ENCODE data around the gene VCAN. TPM values are rescaled to one million over a fixed set of nuclear protein-coding genes. Genes with fewer than 3 reads are reported as not detected.

Gene VCAN
- total RNA-seq, 8 experiments from 2014 or later = 3.5 to 611 (median 61.0) TPM

DNA sequence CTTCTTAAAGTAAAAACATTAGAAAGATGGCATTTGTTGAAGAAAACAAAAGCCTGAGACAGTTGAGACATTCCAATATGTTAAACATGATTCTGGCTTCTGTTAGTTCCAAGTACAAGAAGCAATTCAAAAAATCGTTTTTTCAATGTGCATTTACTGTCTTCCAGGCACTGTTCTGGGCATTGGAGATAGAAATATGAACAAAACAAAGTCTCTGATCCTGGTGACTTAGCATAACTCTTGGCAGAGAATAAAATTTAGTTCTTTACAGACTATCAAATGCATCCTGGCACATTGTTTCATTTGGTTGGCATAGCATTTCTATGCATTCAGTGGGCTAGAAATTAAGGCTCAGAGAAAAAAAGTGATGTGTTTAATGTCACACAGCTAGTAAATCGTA, 77.5 kb downstream of the VCAN start:
- H3K4me3 ChIP-seq = no peak overlapping the region
- no peaks in the 10 kb centered on the region for H3K4me1 ChIP-seq (replicated peaks in 1 of 2)
- 0 to 100% (median 49%) methylated on average over 1 to 2 of the region's 2 CpGs; no CpG with 5 or more reads in 2 of the 10 experiments for WGBS, 10 experiments
- H3K27ac ChIP-seq = no peak overlapping the region
- in situ Hi-C loops (cut with MboI; ENCODE audit: low pct_unique_long_range_greater_than_20kb in 2 of 9, low sequenced_read_pairs in 9 of 9, unreplicated experiment in 9 of 9) = no loop called here
- peak in 1 of 8 experiments; percentile 22 for ATAC-seq (replicated peaks in 6 of 8)

DNA sequence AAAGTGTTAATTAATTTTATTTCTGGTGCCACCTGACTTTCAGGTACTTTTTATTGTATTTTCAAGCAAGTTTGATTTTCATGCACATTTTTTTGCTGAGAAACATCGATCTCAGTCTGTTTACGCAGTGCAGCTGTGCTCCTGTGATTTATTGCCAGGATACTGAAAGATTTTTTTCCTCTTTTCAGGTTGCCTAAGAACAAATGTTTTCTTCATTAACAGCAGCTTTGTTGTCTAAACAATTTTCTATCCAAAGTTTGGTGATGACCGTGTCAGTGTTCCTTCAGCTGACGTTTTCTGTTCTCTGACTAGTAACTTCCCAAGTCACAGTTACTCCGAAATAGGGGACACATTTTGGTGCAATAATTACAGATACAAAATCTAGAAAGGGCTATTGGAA, 78.1 kb downstream of the VCAN start:
- no peaks in the 10 kb centered on the region for H3K4me1 ChIP-seq (replicated peaks in 1 of 2)
- H3K27ac ChIP-seq = no peak overlapping the region
- 9 to 87% (median 75%) methylated on average over 1 to 5 of the region's 5 CpGs for WGBS, 10 experiments
- peak in 1 of 8 experiments; percentile 68 for ATAC-seq (replicated peaks in 6 of 8)
- in situ Hi-C loops (cut with MboI; ENCODE audit: low pct_unique_long_range_greater_than_20kb in 2 of 9, low sequenced_read_pairs in 9 of 9, unreplicated experiment in 9 of 9) = loop anchor here in 6 of 9 experiments (25.0 kb wide), 3 partner anchors 912 to 1212 kb away; no protein-coding TSS in a partner anchor
- H3K4me3 ChIP-seq = no peak overlapping the region

DNA sequence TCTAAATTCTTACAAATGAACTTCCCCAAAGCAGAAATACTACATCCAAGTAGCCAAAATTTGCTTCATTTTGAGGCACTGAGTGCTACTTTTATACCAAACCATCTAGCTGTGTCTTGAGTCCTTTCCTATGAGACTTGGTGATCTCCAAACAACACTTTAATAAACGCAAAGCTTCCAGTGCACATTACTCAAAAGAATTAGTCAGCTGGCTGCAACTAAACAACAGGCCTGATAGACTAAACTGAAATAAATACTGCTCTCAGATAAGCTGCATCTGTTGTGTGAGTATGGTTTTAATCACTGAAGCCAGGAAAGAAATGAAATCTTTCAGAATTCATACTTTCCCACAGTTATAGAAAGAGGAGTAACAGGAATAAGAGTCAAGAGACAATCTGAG, 80.3 kb downstream of the VCAN start:
- no peak overlapping the region for H3K27ac ChIP-seq
- no peaks in the 10 kb centered on the region for H3K4me1 ChIP-seq (replicated peaks in 1 of 2)
- no peak for ATAC-seq (replicated peaks in 6 of 8)
- WGBS, 10 experiments = 0 to 100% (median 52%) methylated on average over 1 of the region's 1 CpG; no CpG with 5 or more reads in 4 of the 10 experiments
- no peak overlapping the region for H3K4me3 ChIP-seq
- in situ Hi-C loops (cut with MboI; ENCODE audit: low pct_unique_long_range_greater_than_20kb in 2 of 9, low sequenced_read_pairs in 9 of 9, unreplicated experiment in 9 of 9) = loop anchor here in 6 of 9 experiments (25.0 kb wide), 3 partner anchors 915 to 1215 kb away; no protein-coding TSS in a partner anchor

DNA sequence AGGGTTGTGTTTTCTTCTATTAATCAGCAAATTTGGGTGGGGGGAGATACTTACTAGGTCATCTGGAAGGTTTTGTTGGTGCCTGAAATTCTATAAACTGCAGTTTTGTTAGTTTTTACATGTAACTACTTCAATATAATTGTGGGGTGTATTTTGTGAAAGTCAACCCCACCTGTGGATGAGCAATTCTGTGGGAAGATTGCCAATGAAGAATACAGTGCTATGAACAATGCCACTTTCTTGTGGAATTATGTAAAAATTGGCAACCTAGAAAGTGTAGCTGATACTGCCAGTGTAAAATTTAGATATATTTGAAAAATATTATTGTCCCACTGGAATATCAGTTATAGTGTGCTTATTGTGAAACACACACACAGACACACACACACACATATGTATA, 80.7 kb downstream of the VCAN start:
- in situ Hi-C loops (cut with MboI; ENCODE audit: low pct_unique_long_range_greater_than_20kb in 2 of 9, low sequenced_read_pairs in 9 of 9, unreplicated experiment in 9 of 9) = loop anchor here in 6 of 9 experiments (25.0 kb wide), 3 partner anchors 915 to 1215 kb away; no protein-coding TSS in a partner anchor
- no peak for ATAC-seq (replicated peaks in 6 of 8)
- Histone ChIP-seq H3K4me3 (no peak overlapping the region), H3K27ac (no peak overlapping the region), H3K4me1 (replicated peaks in 1 of 2) (no peaks in the 10 kb centered on the region)

DNA sequence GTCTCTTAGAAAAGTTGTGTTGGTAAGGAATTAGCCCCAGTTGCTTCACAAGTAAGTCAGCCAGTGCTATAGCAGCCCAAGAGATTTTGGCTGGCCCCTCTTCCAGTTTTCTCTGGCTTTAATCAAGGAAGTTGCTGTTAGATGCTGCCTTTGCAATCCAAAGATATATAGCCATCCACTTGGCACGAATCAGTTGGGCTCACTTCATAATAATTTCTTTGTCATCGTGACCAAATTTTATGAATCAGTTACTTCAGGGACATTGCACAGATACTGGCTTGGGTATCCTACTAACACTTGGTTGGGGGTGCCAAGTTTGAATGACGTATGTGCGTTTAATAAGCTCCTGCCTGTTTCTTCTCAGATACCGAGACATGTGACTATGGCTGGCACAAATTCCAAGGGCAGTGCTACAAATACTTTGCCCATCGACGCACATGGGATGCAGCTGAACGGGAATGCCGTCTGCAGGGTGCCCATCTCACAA, 81.5 kb downstream of the VCAN start:
- no peak overlapping the region for H3K27ac ChIP-seq
- no peak for ATAC-seq (replicated peaks in 6 of 8)
- in situ Hi-C loops (cut with MboI; ENCODE audit: low pct_unique_long_range_greater_than_20kb in 2 of 9, low sequenced_read_pairs in 9 of 9, unreplicated experiment in 9 of 9) = loop anchor here in 6 of 9 experiments (25.0 kb wide), 3 partner anchors 916 to 1216 kb away; no protein-coding TSS in a partner anchor
- 2 to 100% (median 97%) methylated on average over 1 to 8 of the region's 9 CpGs for WGBS, 10 experiments
- no peaks in the 10 kb centered on the region for H3K4me1 ChIP-seq (replicated peaks in 1 of 2)
- no peak overlapping the region for H3K4me3 ChIP-seq

DNA sequence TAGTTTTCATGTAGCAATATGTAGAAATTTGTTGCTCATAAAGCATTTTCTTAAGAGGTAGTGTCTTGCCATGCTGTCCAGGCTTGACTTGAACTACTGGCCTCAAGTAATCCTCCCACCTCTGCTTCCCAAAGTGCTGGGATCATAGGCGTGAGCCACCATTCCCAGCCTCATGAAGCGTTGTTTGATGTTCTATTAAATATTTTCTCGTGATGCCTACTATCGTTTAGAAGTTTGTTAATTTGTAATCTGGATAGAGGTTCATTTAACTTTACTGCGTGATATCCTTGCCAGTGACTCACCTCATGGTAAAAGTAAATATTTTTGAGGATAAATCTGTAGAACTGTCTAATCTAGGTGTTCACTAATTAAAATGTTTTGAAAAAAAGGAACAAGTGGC, 82.6 kb downstream of the VCAN start:
- no peak overlapping the region for H3K27ac ChIP-seq
- ATAC-seq (replicated peaks in 6 of 8) = no peak
- peaks cover 0 to 2% of the 10 kb centered on the region in 2 donors for H3K4me1 ChIP-seq (replicated peaks in 1 of 2)
- 80 to 100% (median 96%) methylated on average over 1 to 5 of the region's 5 CpGs for WGBS, 10 experiments
- in situ Hi-C loops (cut with MboI; ENCODE audit: low pct_unique_long_range_greater_than_20kb in 2 of 9, low sequenced_read_pairs in 9 of 9, unreplicated experiment in 9 of 9) = loop anchor here in 6 of 9 experiments (25.0 kb wide), 3 partner anchors 917 to 1217 kb away; no protein-coding TSS in a partner anchor
- no peak overlapping the region for H3K4me3 ChIP-seq

DNA sequence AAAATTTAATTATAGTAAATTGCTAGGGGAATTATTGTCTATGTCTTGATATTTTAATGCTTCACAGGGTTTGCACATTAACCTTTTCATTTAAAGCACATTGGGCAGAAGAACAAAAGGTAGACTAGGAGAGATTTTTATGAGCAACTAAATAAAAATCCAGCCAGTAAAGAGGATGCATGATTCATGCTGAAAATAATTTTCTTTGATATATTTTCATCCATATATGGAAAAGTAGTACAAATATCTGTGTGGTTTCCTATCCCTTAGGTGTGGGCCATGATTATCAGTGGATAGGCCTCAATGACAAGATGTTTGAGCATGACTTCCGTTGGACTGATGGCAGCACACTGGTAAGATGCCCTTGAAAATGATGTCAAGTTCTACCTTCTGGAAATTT, 83.1 kb downstream of the VCAN start:
- Histone ChIP-seq H3K27ac (no peak overlapping the region), H3K4me1 (replicated peaks in 1 of 2) (peaks cover 0 to 7% of the 10 kb centered on the region in 2 donors), H3K4me3 (no peak overlapping the region)
- in situ Hi-C loops (cut with MboI; ENCODE audit: low pct_unique_long_range_greater_than_20kb in 2 of 9, low sequenced_read_pairs in 9 of 9, unreplicated experiment in 9 of 9) = loop anchor here in 6 of 9 experiments (25.0 kb wide), 3 partner anchors 917 to 1217 kb away; no protein-coding TSS in a partner anchor
- no peak for ATAC-seq (replicated peaks in 6 of 8)
- WGBS, 10 experiments = 40 to 80% methylated on average over 1 of the region's 1 CpG; no CpG with 5 or more reads in 8 of the 10 experiments

DNA sequence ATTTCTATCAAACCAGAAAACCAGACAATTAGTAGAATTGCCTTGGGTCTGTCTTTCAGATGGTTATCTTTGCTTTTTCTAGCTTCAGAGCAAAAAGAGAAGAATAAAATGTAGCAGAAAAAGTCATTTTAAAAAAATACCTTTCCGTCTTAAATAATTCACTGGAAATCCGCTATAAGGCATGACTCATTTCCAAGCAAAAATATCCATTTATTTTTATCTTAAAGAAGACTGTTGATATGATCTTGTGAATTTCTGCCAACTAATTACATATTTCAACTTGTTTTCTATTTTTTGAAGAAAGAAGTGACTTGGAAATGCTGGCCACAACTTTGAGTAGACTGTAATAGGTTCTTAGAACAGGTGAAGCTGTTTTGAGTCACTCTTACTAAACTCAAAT, 83.7 kb downstream of the VCAN start:
- Histone ChIP-seq H3K27ac (no peak overlapping the region), H3K4me3 (no peak overlapping the region), H3K4me1 (replicated peaks in 1 of 2) (peaks cover 0 to 7% of the 10 kb centered on the region in 2 donors)
- in situ Hi-C loops (cut with MboI; ENCODE audit: low pct_unique_long_range_greater_than_20kb in 2 of 9, low sequenced_read_pairs in 9 of 9, unreplicated experiment in 9 of 9) = loop anchor here in 6 of 9 experiments (25.0 kb wide), 3 partner anchors 918 to 1218 kb away; no protein-coding TSS in a partner anchor
- WGBS, 10 experiments = 77 to 100% (median 100%) methylated on average over 2 of the region's 2 CpGs; no CpG with 5 or more reads in 2 of the 10 experiments
- ATAC-seq (replicated peaks in 6 of 8) = no peak

DNA sequence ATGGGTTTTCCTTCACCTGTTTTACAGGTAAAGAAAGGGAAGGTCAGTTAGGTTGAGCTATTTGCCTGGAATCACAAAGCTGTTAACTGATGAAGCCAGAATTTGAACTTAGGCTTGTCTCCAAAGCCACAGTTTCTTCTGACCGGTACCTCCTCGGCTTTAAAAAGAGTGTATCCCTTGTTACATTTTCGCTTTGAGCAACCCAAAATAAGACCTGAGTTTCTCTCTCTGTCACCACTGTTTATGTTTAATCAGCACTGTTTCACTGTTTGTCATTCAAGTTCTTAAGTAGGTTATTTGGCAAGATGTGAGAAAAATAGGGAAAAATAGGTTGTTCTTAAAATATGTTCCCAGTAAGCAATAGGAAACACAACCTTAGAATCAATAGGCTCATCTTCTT, 84.6 kb downstream of the VCAN start:
- in situ Hi-C loops (cut with MboI; ENCODE audit: low pct_unique_long_range_greater_than_20kb in 2 of 9, low sequenced_read_pairs in 9 of 9, unreplicated experiment in 9 of 9) = loop anchor here in 6 of 9 experiments (25.0 kb wide), 3 partner anchors 919 to 1219 kb away; no protein-coding TSS in a partner anchor
- H3K27ac ChIP-seq = no peak overlapping the region
- H3K4me3 ChIP-seq = no peak overlapping the region
- no peak for ATAC-seq (replicated peaks in 6 of 8)
- peaks cover 0 to 7% of the 10 kb centered on the region in 2 donors for H3K4me1 ChIP-seq (replicated peaks in 1 of 2)
- WGBS, 10 experiments = 53 to 100% (median 88%) methylated on average over 1 to 3 of the region's 3 CpGs

DNA sequence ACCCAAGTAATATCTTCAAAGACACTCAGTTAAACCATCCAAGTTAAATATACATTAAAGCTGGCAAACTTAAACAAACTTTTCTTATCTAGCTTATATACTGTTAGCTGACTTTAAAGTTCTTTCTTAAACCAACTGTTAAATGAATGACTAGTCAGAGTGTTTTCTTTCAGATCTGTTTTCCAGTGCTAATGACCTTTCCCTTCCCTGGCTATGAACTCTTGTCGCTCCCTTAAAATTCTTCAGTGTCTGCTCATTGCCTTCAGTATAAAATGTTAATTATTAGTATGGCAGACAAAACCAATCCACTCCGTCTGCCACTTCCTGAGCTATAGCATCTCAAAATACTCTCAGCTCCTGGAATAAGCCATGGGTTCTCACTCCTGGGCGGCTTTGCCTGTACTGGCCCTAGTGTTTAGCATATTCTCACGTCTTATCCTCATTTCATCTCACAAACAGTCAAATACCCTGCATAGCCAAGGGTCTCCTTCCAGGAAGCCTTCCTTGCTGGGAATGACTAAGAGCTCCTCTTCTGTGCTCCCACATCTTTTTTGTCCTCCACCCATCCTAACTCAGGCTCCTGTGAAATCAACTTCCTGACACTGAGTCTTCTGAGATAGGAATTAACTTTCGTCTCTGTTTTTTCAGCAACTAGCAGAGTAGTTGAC, 87.7 kb downstream of the VCAN start:
- 17 to 96% (median 43%) methylated on average over 1 to 5 of the region's 5 CpGs for WGBS, 10 experiments
- no peak for ATAC-seq (replicated peaks in 6 of 8)
- in situ Hi-C loops (cut with MboI; ENCODE audit: low pct_unique_long_range_greater_than_20kb in 2 of 9, low sequenced_read_pairs in 9 of 9, unreplicated experiment in 9 of 9) = loop anchor here in 6 of 9 experiments (25.0 kb wide), 3 partner anchors 922 to 1222 kb away; no protein-coding TSS in a partner anchor
- Histone ChIP-seq H3K4me3 (no peak overlapping the region), H3K4me1 (replicated peaks in 1 of 2) (peaks cover 0 to 14% of the 10 kb centered on the region in 2 donors), H3K27ac (peak overlapping the region in 1 of 2 donors; percentile 50)

DNA sequence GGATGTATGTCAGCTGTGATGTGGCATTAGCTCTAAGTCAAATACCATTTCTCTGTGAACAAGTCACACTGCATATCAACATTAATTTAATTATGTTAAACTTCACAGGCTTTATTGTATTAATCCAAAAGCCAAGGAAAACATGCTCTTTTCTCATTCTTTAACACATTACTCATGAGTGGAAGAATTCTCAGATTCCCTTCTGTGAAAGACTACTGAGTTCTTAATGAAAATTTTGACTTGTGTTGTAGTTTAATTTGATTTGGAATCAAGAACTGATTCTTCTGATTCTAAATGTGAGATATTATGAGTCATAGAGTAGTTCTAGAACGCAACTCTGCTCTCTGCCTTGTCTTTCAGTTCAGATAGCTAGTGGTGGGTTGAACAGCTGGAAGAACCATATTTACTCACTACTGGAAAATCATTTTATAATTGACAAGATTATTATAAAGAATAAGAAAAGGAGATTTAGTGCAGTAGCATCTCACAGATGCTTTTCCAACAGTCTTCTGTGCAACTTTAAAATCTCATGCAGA, 90.6 kb downstream of the VCAN start:
- Histone ChIP-seq H3K4me1 (replicated peaks in 1 of 2) (peaks cover 0 to 14% of the 10 kb centered on the region in 2 donors), H3K27ac (no peak overlapping the region), H3K4me3 (no peak overlapping the region)
- WGBS, 10 experiments = 0 to 100% (median 83%) methylated on average over 1 of the region's 1 CpG; no CpG with 5 or more reads in 1 of the 10 experiments
- in situ Hi-C loops (cut with MboI; ENCODE audit: low pct_unique_long_range_greater_than_20kb in 2 of 9, low sequenced_read_pairs in 9 of 9, unreplicated experiment in 9 of 9) = loop anchor here in 7 of 9 experiments (10.0 to 25.0 kb wide), 4 partner anchors 925 to 1225 kb away; no protein-coding TSS in a partner anchor
- no peak for ATAC-seq (replicated peaks in 6 of 8)

DNA sequence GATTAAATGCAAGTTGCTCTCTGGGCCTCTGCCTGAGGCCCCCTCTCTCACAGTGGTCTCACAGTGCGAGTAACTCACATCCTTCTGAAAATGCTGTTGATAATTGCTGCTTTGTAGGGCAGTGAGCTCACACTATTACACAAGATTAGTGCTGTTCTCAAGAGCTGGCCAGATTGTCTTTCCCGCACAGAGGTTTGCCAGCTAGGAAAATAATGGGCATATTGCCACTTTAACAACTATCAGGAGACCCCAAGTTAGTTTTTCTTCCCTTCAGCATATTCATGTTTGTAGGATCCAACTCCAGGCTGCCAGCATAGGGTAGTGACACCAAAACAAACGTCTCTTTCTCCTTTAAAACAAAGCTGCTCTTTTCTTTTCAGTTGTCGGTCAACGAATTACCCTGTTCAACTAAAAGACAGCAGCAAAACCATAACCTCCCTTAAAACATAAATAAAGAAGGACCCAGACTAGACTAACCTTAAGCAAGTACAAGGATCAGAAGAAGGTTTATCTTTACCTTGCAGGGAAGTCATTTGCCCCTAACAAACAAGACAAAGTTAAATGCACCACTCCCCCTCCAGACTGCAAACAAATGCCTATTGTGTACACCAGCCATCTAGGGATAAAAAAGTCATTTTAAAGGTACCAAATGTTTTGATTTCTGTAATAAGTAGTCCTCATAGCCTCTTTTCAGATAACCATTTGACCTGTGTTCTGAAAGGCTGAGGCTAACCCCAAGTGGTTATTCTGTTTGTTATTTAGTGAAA, 91.4 kb downstream of the VCAN start:
- H3K27ac ChIP-seq = no peak overlapping the region
- in situ Hi-C loops (cut with MboI; ENCODE audit: low pct_unique_long_range_greater_than_20kb in 2 of 9, low sequenced_read_pairs in 9 of 9, unreplicated experiment in 9 of 9) = loop anchor here in 7 of 9 experiments (10.0 to 25.0 kb wide), 4 partner anchors 926 to 1226 kb away; no protein-coding TSS in a partner anchor
- 40 to 67% (median 59%) methylated on average over 1 to 5 of the region's 5 CpGs; no CpG with 5 or more reads in 1 of the 10 experiments for WGBS, 10 experiments
- H3K4me1 ChIP-seq (replicated peaks in 1 of 2) = peaks cover 0 to 14% of the 10 kb centered on the region in 2 donors
- H3K4me3 ChIP-seq = no peak overlapping the region
- peak in 2 of 8 experiments; percentile 52 to 71 for ATAC-seq (replicated peaks in 6 of 8)

Data from motor neuron (in vitro differentiated cells).